Measurements from ENCODE around the gene MAPK4. TPM values are rescaled to one million over a fixed set of nuclear protein-coding genes. Genes with fewer than 3 reads are reported as not detected.

The MAPK4 gene
- total RNA-seq, 1 experiment from 2014 or later, result 4.2 TPM

DNA sequence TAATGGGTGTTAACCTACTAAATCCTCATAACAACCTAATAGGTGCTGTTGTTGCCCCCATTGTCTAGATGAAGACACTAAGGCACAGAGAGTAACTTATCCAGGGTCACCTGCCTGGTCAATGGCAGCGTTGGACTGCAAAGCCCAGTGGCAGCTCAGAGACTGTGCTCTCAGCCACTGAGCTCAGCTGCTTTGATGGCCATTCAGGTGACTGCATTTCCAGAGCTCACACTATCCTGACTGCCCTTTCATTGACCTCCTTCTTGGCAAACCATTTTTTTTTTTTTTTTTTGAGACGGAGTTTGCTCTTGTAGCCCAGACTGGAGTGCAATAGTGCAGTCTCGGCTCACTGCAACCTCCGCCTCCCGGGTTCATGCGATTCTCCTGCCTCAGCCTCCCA lies 115.2 kb downstream of the MAPK4 start (continued):
- TF ChIP-seq, protein P1, sequence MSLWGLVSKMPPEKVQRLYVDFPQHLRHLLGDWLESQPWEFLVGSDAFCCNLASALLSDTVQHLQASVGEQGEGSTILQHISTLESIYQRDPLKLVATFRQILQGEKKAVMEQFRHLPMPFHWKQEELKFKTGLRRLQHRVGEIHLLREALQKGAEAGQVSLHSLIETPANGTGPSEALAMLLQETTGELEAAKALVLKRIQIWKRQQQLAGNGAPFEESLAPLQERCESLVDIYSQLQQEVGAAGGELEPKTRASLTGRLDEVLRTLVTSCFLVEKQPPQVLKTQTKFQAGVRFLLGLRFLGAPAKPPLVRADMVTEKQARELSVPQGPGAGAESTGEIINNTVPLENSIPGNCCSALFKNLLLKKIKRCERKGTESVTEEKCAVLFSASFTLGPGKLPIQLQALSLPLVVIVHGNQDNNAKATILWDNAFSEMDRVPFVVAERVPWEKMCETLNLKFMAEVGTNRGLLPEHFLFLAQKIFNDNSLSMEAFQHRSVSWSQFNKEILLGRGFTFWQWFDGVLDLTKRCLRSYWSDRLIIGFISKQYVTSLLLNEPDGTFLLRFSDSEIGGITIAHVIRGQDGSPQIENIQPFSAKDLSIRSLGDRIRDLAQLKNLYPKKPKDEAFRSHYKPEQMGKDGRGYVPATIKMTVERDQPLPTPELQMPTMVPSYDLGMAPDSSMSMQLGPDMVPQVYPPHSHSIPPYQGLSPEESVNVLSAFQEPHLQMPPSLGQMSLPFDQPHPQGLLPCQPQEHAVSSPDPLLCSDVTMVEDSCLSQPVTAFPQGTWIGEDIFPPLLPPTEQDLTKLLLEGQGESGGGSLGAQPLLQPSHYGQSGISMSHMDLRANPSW (CRISPR knock-in tag; conservative IDR thresholded peaks at IDR 0.05; ENCODE audit: low read depth), result no peak
- TF ChIP-seq, protein P2, sequence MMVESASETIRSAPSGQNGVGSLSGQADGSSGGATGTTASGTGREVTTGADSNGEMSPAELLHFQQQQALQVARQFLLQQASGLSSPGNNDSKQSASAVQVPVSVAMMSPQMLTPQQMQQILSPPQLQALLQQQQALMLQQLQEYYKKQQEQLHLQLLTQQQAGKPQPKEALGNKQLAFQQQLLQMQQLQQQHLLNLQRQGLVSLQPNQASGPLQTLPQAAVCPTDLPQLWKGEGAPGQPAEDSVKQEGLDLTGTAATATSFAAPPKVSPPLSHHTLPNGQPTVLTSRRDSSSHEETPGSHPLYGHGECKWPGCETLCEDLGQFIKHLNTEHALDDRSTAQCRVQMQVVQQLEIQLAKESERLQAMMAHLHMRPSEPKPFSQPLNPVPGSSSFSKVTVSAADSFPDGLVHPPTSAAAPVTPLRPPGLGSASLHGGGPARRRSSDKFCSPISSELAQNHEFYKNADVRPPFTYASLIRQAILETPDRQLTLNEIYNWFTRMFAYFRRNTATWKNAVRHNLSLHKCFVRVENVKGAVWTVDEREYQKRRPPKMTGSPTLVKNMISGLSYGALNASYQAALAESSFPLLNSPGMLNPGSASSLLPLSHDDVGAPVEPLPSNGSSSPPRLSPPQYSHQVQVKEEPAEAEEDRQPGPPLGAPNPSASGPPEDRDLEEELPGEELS (CRISPR knock-in tag; IDR thresholded peaks at IDR 0.05), result no peak
- TF ChIP-seq, protein P3, sequence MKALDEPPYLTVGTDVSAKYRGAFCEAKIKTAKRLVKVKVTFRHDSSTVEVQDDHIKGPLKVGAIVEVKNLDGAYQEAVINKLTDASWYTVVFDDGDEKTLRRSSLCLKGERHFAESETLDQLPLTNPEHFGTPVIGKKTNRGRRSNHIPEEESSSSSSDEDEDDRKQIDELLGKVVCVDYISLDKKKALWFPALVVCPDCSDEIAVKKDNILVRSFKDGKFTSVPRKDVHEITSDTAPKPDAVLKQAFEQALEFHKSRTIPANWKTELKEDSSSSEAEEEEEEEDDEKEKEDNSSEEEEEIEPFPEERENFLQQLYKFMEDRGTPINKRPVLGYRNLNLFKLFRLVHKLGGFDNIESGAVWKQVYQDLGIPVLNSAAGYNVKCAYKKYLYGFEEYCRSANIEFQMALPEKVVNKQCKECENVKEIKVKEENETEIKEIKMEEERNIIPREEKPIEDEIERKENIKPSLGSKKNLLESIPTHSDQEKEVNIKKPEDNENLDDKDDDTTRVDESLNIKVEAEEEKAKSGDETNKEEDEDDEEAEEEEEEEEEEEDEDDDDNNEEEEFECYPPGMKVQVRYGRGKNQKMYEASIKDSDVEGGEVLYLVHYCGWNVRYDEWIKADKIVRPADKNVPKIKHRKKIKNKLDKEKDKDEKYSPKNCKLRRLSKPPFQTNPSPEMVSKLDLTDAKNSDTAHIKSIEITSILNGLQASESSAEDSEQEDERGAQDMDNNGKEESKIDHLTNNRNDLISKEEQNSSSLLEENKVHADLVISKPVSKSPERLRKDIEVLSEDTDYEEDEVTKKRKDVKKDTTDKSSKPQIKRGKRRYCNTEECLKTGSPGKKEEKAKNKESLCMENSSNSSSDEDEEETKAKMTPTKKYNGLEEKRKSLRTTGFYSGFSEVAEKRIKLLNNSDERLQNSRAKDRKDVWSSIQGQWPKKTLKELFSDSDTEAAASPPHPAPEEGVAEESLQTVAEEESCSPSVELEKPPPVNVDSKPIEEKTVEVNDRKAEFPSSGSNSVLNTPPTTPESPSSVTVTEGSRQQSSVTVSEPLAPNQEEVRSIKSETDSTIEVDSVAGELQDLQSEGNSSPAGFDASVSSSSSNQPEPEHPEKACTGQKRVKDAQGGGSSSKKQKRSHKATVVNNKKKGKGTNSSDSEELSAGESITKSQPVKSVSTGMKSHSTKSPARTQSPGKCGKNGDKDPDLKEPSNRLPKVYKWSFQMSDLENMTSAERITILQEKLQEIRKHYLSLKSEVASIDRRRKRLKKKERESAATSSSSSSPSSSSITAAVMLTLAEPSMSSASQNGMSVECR (CRISPR knock-in tag; IDR thresholded peaks at IDR 0.05; ENCODE audit: borderline replicate concordance), result no peak
- TF ChIP-seq TP53 (CRISPR knock-in tag; IDR thresholded peaks at IDR 0.05) (no peak), ZBTB21 (CRISPR knock-in tag; IDR thresholded peaks at IDR 0.05; ENCODE audit: borderline replicate concordance) (no peak), GTF2I (CRISPR knock-in tag; conservative IDR thresholded peaks at IDR 0.05) (no peak), ZNF317 (CRISPR knock-in tag; IDR thresholded peaks at IDR 0.05; ENCODE audit: borderline replicate concordance, low read depth) (no peak), ZNF232 (CRISPR knock-in tag; IDR thresholded peaks at IDR 0.05) (no peak), HMGA2 (CRISPR knock-in tag; IDR thresholded peaks at IDR 0.05) (no peak), TEAD4 (CRISPR knock-in tag; IDR thresholded peaks at IDR 0.05) (no peak), ZNF121 (CRISPR knock-in tag; IDR thresholded peaks at IDR 0.05) (no peak)
- TF ChIP-seq, protein P4, sequence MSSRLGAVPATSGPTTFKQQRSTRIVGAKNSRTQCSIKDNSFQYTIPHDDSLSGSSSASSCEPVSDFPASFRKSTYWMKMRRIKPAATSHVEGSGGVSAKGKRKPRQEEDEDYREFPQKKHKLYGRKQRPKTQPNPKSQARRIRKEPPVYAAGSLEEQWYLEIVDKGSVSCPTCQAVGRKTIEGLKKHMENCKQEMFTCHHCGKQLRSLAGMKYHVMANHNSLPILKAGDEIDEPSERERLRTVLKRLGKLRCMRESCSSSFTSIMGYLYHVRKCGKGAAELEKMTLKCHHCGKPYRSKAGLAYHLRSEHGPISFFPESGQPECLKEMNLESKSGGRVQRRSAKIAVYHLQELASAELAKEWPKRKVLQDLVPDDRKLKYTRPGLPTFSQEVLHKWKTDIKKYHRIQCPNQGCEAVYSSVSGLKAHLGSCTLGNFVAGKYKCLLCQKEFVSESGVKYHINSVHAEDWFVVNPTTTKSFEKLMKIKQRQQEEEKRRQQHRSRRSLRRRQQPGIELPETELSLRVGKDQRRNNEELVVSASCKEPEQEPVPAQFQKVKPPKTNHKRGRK (CRISPR knock-in tag; IDR thresholded peaks at IDR 0.05; ENCODE audit: borderline replicate concordance), result no peak
- TF ChIP-seq, protein P5, sequence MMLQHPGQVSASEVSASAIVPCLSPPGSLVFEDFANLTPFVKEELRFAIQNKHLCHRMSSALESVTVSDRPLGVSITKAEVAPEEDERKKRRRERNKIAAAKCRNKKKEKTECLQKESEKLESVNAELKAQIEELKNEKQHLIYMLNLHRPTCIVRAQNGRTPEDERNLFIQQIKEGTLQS (CRISPR knock-in tag; conservative IDR thresholded peaks at IDR 0.05), result no peak

DNA sequence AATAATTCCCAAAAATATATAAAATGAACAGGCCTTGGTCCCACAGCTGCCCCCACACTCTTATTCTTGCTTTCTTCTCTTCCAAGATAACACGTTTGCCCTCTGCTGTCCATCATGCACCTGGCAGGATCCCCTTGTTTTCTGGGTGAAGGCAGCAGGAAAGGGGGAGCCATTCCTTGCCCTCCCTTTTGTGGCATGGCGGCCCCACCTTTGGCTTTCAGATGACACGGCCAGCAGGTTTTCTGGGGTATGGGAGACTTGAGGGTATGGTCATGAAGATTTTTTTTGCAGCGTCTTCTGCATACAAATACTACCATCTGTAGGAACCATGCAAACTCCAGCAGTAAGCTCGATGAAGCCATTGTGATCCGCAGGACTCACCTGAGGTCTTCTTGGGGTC lies 118.8 kb downstream of the MAPK4 start:
- no peaks in the 10 kb centered on the region for H3K27me3 Mint-ChIP-seq (ENCODE audit: low read depth)
- H3K9me3 Mint-ChIP-seq, result peaks cover 37% of the 10 kb centered on the region
- ATAC-seq, result no peak
- H3K27ac Mint-ChIP-seq, result no peak overlapping the region
- H3K4me3 Mint-ChIP-seq, result no peak overlapping the region
- TF ChIP-seq RELA (CRISPR knock-in tag; IDR thresholded peaks at IDR 0.05; ENCODE audit: borderline replicate concordance), result no peak
- TF ChIP-seq, protein P6, sequence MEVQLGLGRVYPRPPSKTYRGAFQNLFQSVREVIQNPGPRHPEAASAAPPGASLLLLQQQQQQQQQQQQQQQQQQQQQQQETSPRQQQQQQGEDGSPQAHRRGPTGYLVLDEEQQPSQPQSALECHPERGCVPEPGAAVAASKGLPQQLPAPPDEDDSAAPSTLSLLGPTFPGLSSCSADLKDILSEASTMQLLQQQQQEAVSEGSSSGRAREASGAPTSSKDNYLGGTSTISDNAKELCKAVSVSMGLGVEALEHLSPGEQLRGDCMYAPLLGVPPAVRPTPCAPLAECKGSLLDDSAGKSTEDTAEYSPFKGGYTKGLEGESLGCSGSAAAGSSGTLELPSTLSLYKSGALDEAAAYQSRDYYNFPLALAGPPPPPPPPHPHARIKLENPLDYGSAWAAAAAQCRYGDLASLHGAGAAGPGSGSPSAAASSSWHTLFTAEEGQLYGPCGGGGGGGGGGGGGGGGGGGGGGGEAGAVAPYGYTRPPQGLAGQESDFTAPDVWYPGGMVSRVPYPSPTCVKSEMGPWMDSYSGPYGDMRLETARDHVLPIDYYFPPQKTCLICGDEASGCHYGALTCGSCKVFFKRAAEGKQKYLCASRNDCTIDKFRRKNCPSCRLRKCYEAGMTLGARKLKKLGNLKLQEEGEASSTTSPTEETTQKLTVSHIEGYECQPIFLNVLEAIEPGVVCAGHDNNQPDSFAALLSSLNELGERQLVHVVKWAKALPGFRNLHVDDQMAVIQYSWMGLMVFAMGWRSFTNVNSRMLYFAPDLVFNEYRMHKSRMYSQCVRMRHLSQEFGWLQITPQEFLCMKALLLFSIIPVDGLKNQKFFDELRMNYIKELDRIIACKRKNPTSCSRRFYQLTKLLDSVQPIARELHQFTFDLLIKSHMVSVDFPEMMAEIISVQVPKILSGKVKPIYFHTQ (CRISPR knock-in tag; IDR thresholded peaks at IDR 0.05), result no peak
- TF ChIP-seq, protein P3 (CRISPR knock-in tag; IDR thresholded peaks at IDR 0.05; ENCODE audit: borderline replicate concordance), result no peak
- no peak for DNase-seq (ENCODE audit: low spot score)
- peaks cover 4% of the 10 kb centered on the region; the same call in 1 of the 2 replicates for H3K4me1 Mint-ChIP-seq
- POLR2A ChIA-PET, result no interaction called here
- CTCF ChIA-PET, result interaction anchor here (0.7 to 1.4 kb wide), 3 partner anchors 16 to 34 kb away, joined by 3 to 4 read pairs (median 3); no protein-coding TSS in a partner anchor
- H3K36me3 Mint-ChIP-seq, result peaks cover 11% of the 10 kb centered on the region
